ENCODE measurements around the gene NHEJ1.

Gene NHEJ1

GRCh38 chr2:219029829-219030165, 130.8 kb downstream of the NHEJ1 start:
- peak; percentile 24 to 28 for DNase-seq (ENCODE audit: low read depth in 2 of 2)

- DNase-seq (ENCODE audit: low read depth in 2 of 2) = no peak
Observed at GRCh38 chr2:219028996-219029828, 131.4 kb downstream of the NHEJ1 start.

GRCh38 chr2:219028141-219028540, 132.5 kb downstream of the NHEJ1 start:
- DNase-seq (ENCODE audit: low read depth in 2 of 2) = no peak

- no peak for DNase-seq (ENCODE audit: low read depth in 2 of 2)
Observed at GRCh38 chr2:219027511-219028055, 133.0 kb downstream of the NHEJ1 start.

GRCh38 chr2:219026946-219027345, 133.7 kb downstream of the NHEJ1 start:
- no peak for DNase-seq (ENCODE audit: low read depth in 2 of 2)

- no peak for DNase-seq (ENCODE audit: low read depth in 2 of 2)
Observed at GRCh38 chr2:219025637-219026585, 134.7 kb downstream of the NHEJ1 start.

Measured in fibroblast of skin of left quadriceps (primary cell).